Gastroesophageal sphincter (tissue), 4 donors: ENCODE data around the gene UBE2J2. TPM values are rescaled to one million over a fixed set of nuclear protein-coding genes. Genes with fewer than 3 reads are reported as not detected.

Experiments used
- ATAC-seq: fragments of 150-250 bp; one replicate; pipeline ENCODE4 v1.9.1; 2016; ENCODE audit warnings: mild to moderate bottlenecking, moderate library complexity
- H3K27ac ChIP-seq, 4 donors: fragments of 200-600 bp; sonication (generic) in 3 of 4; 1 replicate in 3 of 4; 2 replicates in 1 of 4; pipeline ENCODE4 v1.5.1; 2016 to 2019
- H3K27me3 ChIP-seq: fragments of 200-600 bp; sonication (generic); one replicate; pipeline ENCODE4 v1.5.1; 2019
- H3K36me3 ChIP-seq, 2 donors: fragments of 200-600 bp; sonication (generic); one replicate each; pipeline ENCODE4 v1.5.1; 2019; ENCODE audit warnings: control low read depth in 1 of 2
- H3K4me1 ChIP-seq, 3 donors: fragments of 200-600 bp; sonication (generic); 1 replicate in 2 of 3; 2 replicates in 1 of 3; pipeline ENCODE4 v1.5.1; 2016 to 2019; ENCODE audit warnings: control low read depth in 2 of 3
- H3K4me3 ChIP-seq, 2 donors: fragments of 200-600 bp; sonication (generic); one replicate each; pipeline ENCODE4 v1.5.1; 2019; ENCODE audit warnings: mild to moderate bottlenecking in 1 of 2, moderate library complexity in 1 of 2
- H3K9me3 ChIP-seq, 3 donors: fragments of 200-600 bp; sonication (generic); one replicate each; pipeline ENCODE4 v1.5.1; 2017 to 2019; ENCODE audit warnings: control low read depth in 2 of 3
- CTCF ChIP-seq, 4 experiments: fragments of 200-600 bp in 2 of 4; fragments of 450-650 bp in 2 of 4; sonication (generic) in 1 of 4; IDR thresholded peaks; one replicate each; pipeline ENCODE4 v1.5.1; 2017 to 2019; ENCODE audit warnings: antibody characterized with exemption in 4 of 4, mild to moderate bottlenecking in 2 of 4, moderate library complexity in 2 of 4
- EP300 ChIP-seq: sonication (generic); formaldehyde crosslinking; IDR thresholded peaks from one replicate; pipeline ENCODE4 v1.6.1; 2017; ENCODE audit warnings: antibody characterized with exemption, mild to moderate bottlenecking
- POLR2A ChIP-seq, 2 donors: fragments of 450-650 bp; IDR thresholded peaks; one replicate each; pipeline ENCODE4 v1.6.1; 2017; ENCODE audit warnings: antibody characterized with exemption in 2 of 2, mild to moderate bottlenecking in 2 of 2, moderate library complexity in 1 of 2
- POLR2AphosphoS5 ChIP-seq: sonication (generic); formaldehyde crosslinking; IDR thresholded peaks from one replicate; pipeline ENCODE4 v1.6.1; 2017; ENCODE audit warnings: antibody characterized with exemption
- WGBS, 2 donors: methylation state at CpG; one replicate each; pipeline ENCODE4 v1.1.5; 2018; ENCODE audit warnings: low coverage in 1 of 2; 5-methylcytosine and 5-hydroxymethylcytosine counted together
- total RNA-seq, 4 donors: library from RNA; depleted of rRNA; stranded (reverse); fragments of >200 nt; gene quantifications; one replicate each; pipeline ENCODE4 v1.1.0, GENCODE V29; 2016

UBE2J2 gene
- total RNA-seq, 4 donors from 2014 or later, result 28.1 to 47.0 (median 37.9) TPM

GRCh38 chr1:1291548-1292441 lies 18.1 kb upstream of the UBE2J2 start:
- H3K36me3 ChIP-seq, result peaks cover 0 to 42% of the 10 kb centered on the region in 2 donors
- 38% methylated on average over 8 of the region's 45 CpGs; no CpG with 5 or more reads in 1 of the 2 donors for WGBS, 2 donors

GRCh38 chr1:1291023-1291528 lies 17.4 kb upstream of the UBE2J2 start:
- Histone ChIP-seq H3K9me3 (no peaks in the 10 kb centered on the region), H3K4me1 (peaks cover 0 to 14% (median 0%) of the 10 kb centered on the region in 3 donors), H3K27me3 (peaks cover 19% of the 10 kb centered on the region), H3K27ac (no peak overlapping the region), H3K4me3 (no peak overlapping the region), H3K36me3 (peaks cover 0 to 35% of the 10 kb centered on the region in 2 donors)
- TF ChIP-seq POLR2AphosphoS5, result no peak
- no peak for TF ChIP-seq POLR2A (IDR thresholded peaks at IDR 0.05)
- no peak for TF ChIP-seq CTCF (IDR thresholded peaks at IDR 0.05)
- TF ChIP-seq EP300, result no peak
- 48% methylated on average over 7 of the region's 28 CpGs; no CpG with 5 or more reads in 1 of the 2 donors for WGBS, 2 donors
- ATAC-seq, result no peak

More at GRCh38 chr1:1291548-1292441, 18.1 kb upstream of the UBE2J2 start:
- H3K27me3 ChIP-seq, result peaks cover 12% of the 10 kb centered on the region
- no peak for TF ChIP-seq EP300
- no peak for TF ChIP-seq POLR2AphosphoS5
- TF ChIP-seq CTCF (IDR thresholded peaks at IDR 0.05), result peak in 3 of 4 experiments; percentile 71 to 81 (median 71)
- no peak for TF ChIP-seq POLR2A (IDR thresholded peaks at IDR 0.05)
- no peak overlapping the region for H3K27ac ChIP-seq
- H3K4me1 ChIP-seq, result peaks cover 0 to 14% (median 0%) of the 10 kb centered on the region in 3 donors
- no peaks in the 10 kb centered on the region for H3K9me3 ChIP-seq
- no peak overlapping the region for H3K4me3 ChIP-seq
- peak; percentile 70 for ATAC-seq

- ATAC-seq, result no peak
- H3K36me3 ChIP-seq, result peaks cover 0 to 27% of the 10 kb centered on the region in 2 donors
- no peak overlapping the region for H3K27ac ChIP-seq
- no peaks in the 10 kb centered on the region for H3K9me3 ChIP-seq
- peak in 3 of 4 experiments; percentile 58 to 71 (median 66) for TF ChIP-seq CTCF (IDR thresholded peaks at IDR 0.05)
- TF ChIP-seq POLR2AphosphoS5, result no peak
- no peak for TF ChIP-seq POLR2A (IDR thresholded peaks at IDR 0.05)
- no peak overlapping the region for H3K4me3 ChIP-seq
- H3K27me3 ChIP-seq, result peaks cover 27% of the 10 kb centered on the region
- WGBS, 2 donors, result 0 to 13% methylated on average over 1 to 3 of the region's 15 CpGs
- peaks cover 0 to 14% (median 0%) of the 10 kb centered on the region in 3 donors for H3K4me1 ChIP-seq
Measured at GRCh38 chr1:1290238-1290731, 16.6 kb upstream of the UBE2J2 start.

GRCh38 chr1:1287288-1288110 lies 13.8 kb upstream of the UBE2J2 start:
- Histone ChIP-seq H3K9me3 (no peaks in the 10 kb centered on the region), H3K4me1 (peaks cover 0 to 14% (median 0%) of the 10 kb centered on the region in 3 donors), H3K27ac (no peak overlapping the region), H3K27me3 (peaks cover 48% of the 10 kb centered on the region), H3K36me3 (no peaks in the 10 kb centered on the region), H3K4me3 (no peak overlapping the region)
- no peak for ATAC-seq
- WGBS, 2 donors, result no CpG with 5 or more reads among the region's 46 CpGs
- TF ChIP-seq POLR2AphosphoS5, result no peak
- TF ChIP-seq EP300, result no peak
